Measurements from ENCODE around the gene TBCD. TPM values are rescaled to one million over a fixed set of nuclear protein-coding genes. Genes with fewer than 3 reads are reported as not detected.

Gene TBCD
- total RNA-seq, 1 donor from 2014 or later, result 49.9 TPM

DNA sequence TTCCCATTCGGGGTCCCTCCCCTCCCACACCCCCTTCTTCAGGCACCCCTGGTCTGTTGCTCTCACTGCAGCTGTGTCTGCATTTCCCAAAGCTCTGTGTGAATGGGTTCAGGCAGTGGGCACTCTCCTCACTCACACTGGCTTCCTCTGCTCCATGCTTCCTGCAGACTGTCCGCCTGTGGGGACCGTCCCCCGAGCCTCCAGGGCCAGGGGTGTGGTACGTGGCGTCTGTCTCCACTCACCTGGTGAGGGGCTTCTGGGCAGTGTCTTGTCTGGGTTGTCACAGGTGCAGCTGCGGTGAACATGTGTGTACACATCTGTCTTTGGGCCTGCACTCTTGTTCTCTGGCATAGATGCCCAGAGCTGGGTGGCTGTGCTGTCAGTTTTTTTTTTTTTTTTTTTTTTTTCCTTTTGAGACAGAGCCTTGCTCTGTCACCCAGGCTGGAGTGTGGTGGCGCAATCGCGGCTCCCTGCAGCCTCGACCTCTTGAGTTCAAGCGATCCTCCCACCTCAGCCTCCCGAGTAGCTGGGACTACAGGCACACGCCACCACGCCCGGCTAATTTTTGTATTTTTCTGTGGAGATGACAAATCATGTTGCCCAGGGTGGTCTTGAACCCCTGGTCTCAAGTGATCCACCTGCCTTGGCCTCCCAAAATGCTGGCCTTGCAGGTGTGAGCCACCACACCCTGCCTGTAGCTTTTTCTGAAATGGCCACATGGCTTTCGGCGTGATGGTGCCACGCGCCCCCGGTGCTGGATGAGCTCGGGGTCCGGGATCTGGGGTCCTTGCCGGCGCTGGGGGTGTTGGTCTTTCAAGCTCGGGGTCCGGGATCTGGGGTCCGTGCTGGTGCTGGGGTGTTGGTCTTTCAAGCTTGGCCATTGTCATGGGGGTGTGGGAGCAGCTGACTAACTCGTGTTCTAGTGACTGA lies 144.5 kb downstream of the TBCD start:
- ATAC-seq (ENCODE audit: low read depth) (no peak), DNase-seq (no peak)
- no peak overlapping the region for H3K4me3 Mint-ChIP-seq
- H3K9me3 Mint-ChIP-seq, result no peaks in the 10 kb centered on the region
- ChIA-PET POLR2A (interaction anchor here (1.3 kb wide), 1 partner anchor 25 kb away, joined by 4 read pairs; no protein-coding TSS in a partner anchor), CTCF (interaction anchor here (1.1 kb wide), 1 partner anchor 17 kb away, joined by 3 read pairs; no protein-coding TSS in a partner anchor)
- H3K36me3 Mint-ChIP-seq (ENCODE audit: low read depth), result peaks cover 38% of the 10 kb centered on the region
- H3K27ac Mint-ChIP-seq, result no peak overlapping the region
- H3K4me1 Mint-ChIP-seq, result peaks cover 13% of the 10 kb centered on the region
- intact Hi-C loops (cut with micrococcal nuclease), result no loop called here
- TF ChIP-seq, protein P1, sequence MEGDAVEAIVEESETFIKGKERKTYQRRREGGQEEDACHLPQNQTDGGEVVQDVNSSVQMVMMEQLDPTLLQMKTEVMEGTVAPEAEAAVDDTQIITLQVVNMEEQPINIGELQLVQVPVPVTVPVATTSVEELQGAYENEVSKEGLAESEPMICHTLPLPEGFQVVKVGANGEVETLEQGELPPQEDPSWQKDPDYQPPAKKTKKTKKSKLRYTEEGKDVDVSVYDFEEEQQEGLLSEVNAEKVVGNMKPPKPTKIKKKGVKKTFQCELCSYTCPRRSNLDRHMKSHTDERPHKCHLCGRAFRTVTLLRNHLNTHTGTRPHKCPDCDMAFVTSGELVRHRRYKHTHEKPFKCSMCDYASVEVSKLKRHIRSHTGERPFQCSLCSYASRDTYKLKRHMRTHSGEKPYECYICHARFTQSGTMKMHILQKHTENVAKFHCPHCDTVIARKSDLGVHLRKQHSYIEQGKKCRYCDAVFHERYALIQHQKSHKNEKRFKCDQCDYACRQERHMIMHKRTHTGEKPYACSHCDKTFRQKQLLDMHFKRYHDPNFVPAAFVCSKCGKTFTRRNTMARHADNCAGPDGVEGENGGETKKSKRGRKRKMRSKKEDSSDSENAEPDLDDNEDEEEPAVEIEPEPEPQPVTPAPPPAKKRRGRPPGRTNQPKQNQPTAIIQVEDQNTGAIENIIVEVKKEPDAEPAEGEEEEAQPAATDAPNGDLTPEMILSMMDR (IDR thresholded peaks at IDR 0.05), result no peak
- H3K27me3 Mint-ChIP-seq, result no peaks in the 10 kb centered on the region

DNA sequence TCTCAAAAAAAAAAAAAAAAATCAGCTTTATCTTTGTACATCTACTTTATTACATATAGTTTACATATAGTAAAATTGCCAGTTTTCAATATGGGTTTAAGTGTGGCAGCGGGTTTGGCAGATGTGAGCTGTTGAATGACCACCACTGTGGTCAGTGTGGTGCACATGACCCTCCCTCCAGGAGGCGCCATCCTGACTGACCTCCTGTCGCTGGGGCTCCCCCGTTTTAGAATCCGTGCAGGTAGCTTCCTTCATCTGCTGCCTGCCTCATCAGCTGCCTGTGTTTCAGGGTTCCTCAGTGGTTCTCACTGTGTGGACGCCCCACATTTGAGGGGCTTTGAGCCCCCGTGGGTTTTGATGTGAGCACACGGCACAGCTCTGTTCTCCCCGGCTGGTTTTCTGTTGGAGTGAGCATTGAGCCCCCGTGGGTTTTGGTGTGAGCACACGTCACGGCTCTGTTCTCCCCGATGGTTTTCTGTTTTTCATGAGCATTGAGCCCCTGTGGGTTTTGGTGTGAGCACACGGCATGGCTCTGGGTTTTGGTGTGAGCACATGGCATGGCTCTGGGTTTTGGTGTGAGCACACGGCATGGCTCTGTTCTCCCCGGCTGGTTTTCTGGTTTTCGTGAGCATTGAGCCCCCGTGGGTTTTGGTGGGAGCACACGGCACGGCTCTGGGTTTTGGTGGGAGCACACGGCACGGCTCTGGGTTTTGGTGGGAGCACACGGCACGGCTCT lies 145.8 kb downstream of the TBCD start:
- DNase-seq (no peak), ATAC-seq (ENCODE audit: low read depth) (no peak)
- Mint-ChIP-seq H3K4me3 (no peak overlapping the region), H3K4me1 (peaks cover 13% of the 10 kb centered on the region), H3K9me3 (no peaks in the 10 kb centered on the region), H3K27me3 (no peaks in the 10 kb centered on the region), H3K36me3 (ENCODE audit: low read depth) (peaks cover 43% of the 10 kb centered on the region), H3K27ac (no peak overlapping the region)
- TF ChIP-seq, protein P1 (IDR thresholded peaks at IDR 0.05), result no peak
- ChIA-PET CTCF (interaction anchor here (1.1 kb wide), 2 partner anchors 16 to 116 kb away, joined by 3 read pairs; no protein-coding TSS in a partner anchor), POLR2A (interaction anchor here (1.3 kb wide), 1 partner anchor 27 kb away, joined by 4 read pairs; no protein-coding TSS in a partner anchor)
- intact Hi-C loops (cut with micrococcal nuclease), result no loop called here

DNA sequence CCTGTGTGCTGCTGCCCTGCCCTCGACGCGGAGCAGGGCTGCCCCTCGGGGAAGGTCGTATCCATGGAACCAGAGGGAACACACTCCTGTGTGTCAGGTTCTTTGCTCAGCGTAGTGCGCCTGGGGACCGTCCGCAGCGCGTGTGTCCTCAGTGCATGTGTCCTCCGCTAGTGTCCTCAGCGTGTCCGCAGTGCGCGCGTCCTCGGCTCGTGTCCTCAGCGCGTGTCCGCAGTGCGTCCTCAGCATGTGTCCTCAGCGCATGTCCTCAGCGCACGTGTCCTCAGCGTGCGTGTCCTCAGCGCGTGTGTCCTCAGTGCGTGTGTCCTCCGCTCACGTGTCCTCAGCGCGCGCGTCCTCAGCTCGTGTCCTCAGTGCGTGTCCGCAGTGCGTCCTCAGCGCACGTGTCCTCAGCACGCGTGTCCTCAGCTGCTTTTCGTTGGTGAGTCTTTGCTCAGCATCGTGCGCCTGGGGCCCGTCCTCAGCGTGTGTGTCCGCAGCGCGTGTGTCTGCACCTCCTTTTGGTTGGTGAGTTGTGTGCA lies 147.2 kb downstream of the TBCD start:
- Mint-ChIP-seq H3K4me1 (peaks cover 3% of the 10 kb centered on the region), H3K36me3 (ENCODE audit: low read depth) (peaks cover 43% of the 10 kb centered on the region), H3K4me3 (no peak overlapping the region), H3K9me3 (no peaks in the 10 kb centered on the region), H3K27me3 (no peaks in the 10 kb centered on the region), H3K27ac (no peak overlapping the region)
- ChIA-PET POLR2A (no interaction called here), CTCF (interaction anchor here (1.1 kb wide), 1 partner anchor 117 kb away, joined by 3 read pairs; no protein-coding TSS in a partner anchor)
- intact Hi-C loops (cut with micrococcal nuclease), result no loop called here
- no peak for DNase-seq
- ATAC-seq (ENCODE audit: low read depth), result no peak
- TF ChIP-seq, protein P1 (IDR thresholded peaks at IDR 0.05), result no peak

DNA sequence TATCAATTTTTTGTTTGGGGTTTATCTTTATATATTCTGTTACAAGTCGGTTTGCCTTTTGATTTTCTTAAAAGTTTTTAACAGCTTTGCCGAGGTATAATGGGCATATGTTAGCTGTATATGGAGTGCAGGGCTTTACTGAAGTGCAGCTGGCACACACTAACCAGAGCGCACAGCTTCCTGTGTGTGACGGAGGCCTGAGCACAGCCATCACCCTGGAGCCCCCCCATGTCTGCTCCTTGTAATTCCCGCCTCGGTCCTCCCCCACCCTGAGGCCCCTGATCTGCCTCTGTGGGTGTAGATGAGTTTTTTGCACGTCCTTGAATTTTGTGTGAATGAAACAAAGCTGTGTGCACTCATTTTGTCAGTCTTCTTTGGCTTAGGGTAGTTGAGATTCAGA lies 148.1 kb downstream of the TBCD start:
- no peaks in the 10 kb centered on the region for H3K27me3 Mint-ChIP-seq
- no peak for DNase-seq
- no peak overlapping the region for H3K27ac Mint-ChIP-seq
- POLR2A ChIA-PET, result no interaction called here
- ATAC-seq (ENCODE audit: low read depth), result no peak
- TF ChIP-seq, protein P1 (IDR thresholded peaks at IDR 0.05), result no peak
- no peak overlapping the region for H3K4me3 Mint-ChIP-seq
- CTCF ChIA-PET, result no interaction called here
- peaks cover 47% of the 10 kb centered on the region for H3K36me3 Mint-ChIP-seq (ENCODE audit: low read depth)
- intact Hi-C loops (cut with micrococcal nuclease), result no loop called here
- H3K4me1 Mint-ChIP-seq, result no peaks in the 10 kb centered on the region
- H3K9me3 Mint-ChIP-seq, result no peaks in the 10 kb centered on the region

All from activated B cell treated with CpG ODN at 0.5 μM for 24 hours (primary cell).